SK-N-SH (cell line): Measurements from ENCODE around the gene BUB1.
"Not testable (repeated sequence)": the region's sequence is repeated elsewhere in the genome, so short reads cannot be mapped to it uniquely, and the experiment has no call there.

ENCODE experiments used
- EP300 ChIP-seq, 2 experiments: IDR thresholded peaks; 2 replicates each; pipeline versions ENCODE4 v1.4.0 to v1.6.1; 2012; ENCODE audit warnings: borderline replicate concordance in 1 of 2, low read depth in 1 of 2, low read length in 1 of 2
- FOXM1 ChIP-seq: IDR thresholded peaks from 2 replicates; pipeline ENCODE4 v1.4.0; 2012; ENCODE audit warnings: low read depth, mild to moderate bottlenecking
- GATA2 ChIP-seq: sonication (generic); formaldehyde crosslinking; IDR thresholded peaks from 2 replicates; pipeline ENCODE4 v1.5.0; 2020; ENCODE audit warnings: mild to moderate bottlenecking, missing genetic modification reagents
- POLR2AphosphoS5 ChIP-seq: IDR thresholded peaks from 2 replicates; pipeline ENCODE4 v1.6.1; 2012; ENCODE audit warnings: low read depth, low read length
- RAD21 ChIP-seq: IDR thresholded peaks from 2 replicates; pipeline ENCODE4 v1.6.1; 2012; ENCODE audit warnings: mild to moderate bottlenecking, low read length
- TAF1 ChIP-seq: IDR thresholded peaks from 2 replicates; pipeline ENCODE4 v1.6.1; 2012; ENCODE audit warnings: low read depth, mild to moderate bottlenecking, low read length, moderate library complexity, borderline replicate concordance
- YY1 ChIP-seq: IDR thresholded peaks from 2 replicates; pipeline ENCODE4 v1.4.0; 2012; ENCODE audit warnings: low read depth, mild to moderate bottlenecking
- TF ChIP-seq, protein P1 (sequence below): fragments of 200-600 bp; sonication (generic); IDR thresholded peaks from 2 replicates; pipeline ENCODE4 v1.6.1; 2017; ENCODE audit warnings: antibody characterized with exemption, mild to moderate bottlenecking, moderate library complexity
- TF ChIP-seq, protein P2 (sequence below): fragments of 150-350 bp; IDR thresholded peaks from 2 replicates; pipeline ENCODE4 v1.6.1; 2016; ENCODE audit warnings: mild to moderate bottlenecking, low read depth, low read length

DNA sequence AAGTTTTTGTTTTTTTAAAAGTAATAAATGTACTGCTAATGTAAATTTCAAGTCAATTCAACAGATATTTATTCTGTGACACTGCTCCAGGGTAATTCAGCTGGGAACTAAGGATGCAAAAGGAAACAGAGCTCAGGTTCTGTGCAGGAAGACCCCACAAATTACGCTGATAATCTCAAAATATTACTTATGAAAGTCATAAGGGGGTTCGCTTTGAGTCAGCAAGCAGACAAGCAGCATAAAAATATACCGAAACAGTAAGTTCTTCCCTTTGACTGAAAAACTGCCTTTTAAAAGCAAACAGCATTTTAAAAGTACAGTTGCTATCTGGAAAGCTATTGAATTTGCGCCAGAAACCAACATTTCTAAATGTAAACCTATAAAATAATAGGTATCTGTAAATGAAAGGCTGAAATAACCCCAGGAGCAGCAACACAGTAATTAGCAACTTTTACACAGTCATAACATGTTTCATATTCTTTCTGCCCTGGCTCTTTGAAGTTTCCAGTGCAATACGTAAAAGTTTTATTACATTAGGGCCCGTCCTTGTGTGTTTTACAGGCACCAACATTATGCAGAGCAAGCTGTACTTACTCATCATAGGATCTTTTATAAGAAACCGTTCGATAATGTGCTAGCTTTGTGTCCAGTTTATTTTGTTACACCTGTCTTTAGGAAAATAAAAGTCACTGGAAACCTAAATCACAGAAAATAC lies 68.9 kb downstream of the BUB1 start:
- not testable (repeated sequence) for TF ChIP-seq EP300 (IDR thresholded peaks at IDR 0.05; ENCODE audit: borderline replicate concordance in 1 of 2, low read depth in 1 of 2, low read length in 1 of 2); YY1; POLR2AphosphoS5; FOXM1; RAD21; TAF1; GATA2
- TF ChIP-seq, protein P1, sequence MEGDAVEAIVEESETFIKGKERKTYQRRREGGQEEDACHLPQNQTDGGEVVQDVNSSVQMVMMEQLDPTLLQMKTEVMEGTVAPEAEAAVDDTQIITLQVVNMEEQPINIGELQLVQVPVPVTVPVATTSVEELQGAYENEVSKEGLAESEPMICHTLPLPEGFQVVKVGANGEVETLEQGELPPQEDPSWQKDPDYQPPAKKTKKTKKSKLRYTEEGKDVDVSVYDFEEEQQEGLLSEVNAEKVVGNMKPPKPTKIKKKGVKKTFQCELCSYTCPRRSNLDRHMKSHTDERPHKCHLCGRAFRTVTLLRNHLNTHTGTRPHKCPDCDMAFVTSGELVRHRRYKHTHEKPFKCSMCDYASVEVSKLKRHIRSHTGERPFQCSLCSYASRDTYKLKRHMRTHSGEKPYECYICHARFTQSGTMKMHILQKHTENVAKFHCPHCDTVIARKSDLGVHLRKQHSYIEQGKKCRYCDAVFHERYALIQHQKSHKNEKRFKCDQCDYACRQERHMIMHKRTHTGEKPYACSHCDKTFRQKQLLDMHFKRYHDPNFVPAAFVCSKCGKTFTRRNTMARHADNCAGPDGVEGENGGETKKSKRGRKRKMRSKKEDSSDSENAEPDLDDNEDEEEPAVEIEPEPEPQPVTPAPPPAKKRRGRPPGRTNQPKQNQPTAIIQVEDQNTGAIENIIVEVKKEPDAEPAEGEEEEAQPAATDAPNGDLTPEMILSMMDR, result not testable (repeated sequence)
- TF ChIP-seq, protein P2, sequence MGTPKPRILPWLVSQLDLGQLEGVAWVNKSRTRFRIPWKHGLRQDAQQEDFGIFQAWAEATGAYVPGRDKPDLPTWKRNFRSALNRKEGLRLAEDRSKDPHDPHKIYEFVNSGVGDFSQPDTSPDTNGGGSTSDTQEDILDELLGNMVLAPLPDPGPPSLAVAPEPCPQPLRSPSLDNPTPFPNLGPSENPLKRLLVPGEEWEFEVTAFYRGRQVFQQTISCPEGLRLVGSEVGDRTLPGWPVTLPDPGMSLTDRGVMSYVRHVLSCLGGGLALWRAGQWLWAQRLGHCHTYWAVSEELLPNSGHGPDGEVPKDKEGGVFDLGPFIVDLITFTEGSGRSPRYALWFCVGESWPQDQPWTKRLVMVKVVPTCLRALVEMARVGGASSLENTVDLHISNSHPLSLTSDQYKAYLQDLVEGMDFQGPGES, result not testable (repeated sequence)
